IPS-18c (cell line): Measurements from ENCODE around the gene PEAR1.
"Not testable (repeated sequence)": the region's sequence is repeated elsewhere in the genome, so short reads cannot be mapped to it uniquely, and the experiment has no call there.

Experiments used
- H3K4me3 ChIP-seq: 2 replicates; pipeline ENCODE4 v1.7.0; 2013; ENCODE audit warnings: low read depth, mild to moderate bottlenecking, low read length, moderate library complexity; ENCODE audit not compliant: insufficient read depth
- H3K9me3 ChIP-seq: one replicate; pipeline ENCODE4 v1.6.1; 2013; ENCODE audit warnings: mild to moderate bottlenecking, low read length, moderate library complexity; ENCODE audit not compliant: control insufficient read depth, insufficient read depth

PEAR1 gene

GRCh38 chr1:156922986-156923669, 29.6 kb downstream of the PEAR1 start:
- Histone ChIP-seq H3K4me3 (peak overlapping the region; percentile 47; the same call in 1 of the 2 replicates), H3K9me3 (peaks cover 2% of the 10 kb centered on the region)

- peaks cover 2% of the 10 kb centered on the region for H3K9me3 ChIP-seq
- peak overlapping the region; percentile 47 for H3K4me3 ChIP-seq
Measured at GRCh38 chr1:156923670-156924477, 30.4 kb downstream of the PEAR1 start.

- peak overlapping the region; percentile 47 for H3K4me3 ChIP-seq
- H3K9me3 ChIP-seq = peaks cover 2% of the 10 kb centered on the region
Measured at GRCh38 chr1:156924478-156925153, 31.1 kb downstream of the PEAR1 start.

GRCh38 chr1:156925154-156926010, 31.9 kb downstream of the PEAR1 start:
- Histone ChIP-seq H3K9me3 (no peaks in the 10 kb centered on the region), H3K4me3 (no peak overlapping the region)

GRCh38 chr1:156926175-156926574, 32.7 kb downstream of the PEAR1 start:
- H3K4me3 ChIP-seq = no peak overlapping the region
- no peaks in the 10 kb centered on the region for H3K9me3 ChIP-seq

- not testable (repeated sequence) for H3K4me3 ChIP-seq, H3K9me3 ChIP-seq
Measured at GRCh38 chr1:156926695-156927094, 33.2 kb downstream of the PEAR1 start.

- H3K9me3 ChIP-seq = no peaks in the 10 kb centered on the region
- H3K4me3 ChIP-seq = peak overlapping the region; percentile 58
Measured at GRCh38 chr1:156927215-156928042, 33.9 kb downstream of the PEAR1 start.

- Histone ChIP-seq H3K9me3 (no peaks in the 10 kb centered on the region), H3K4me3 (peak overlapping the region; percentile 58; the same call in 1 of the 2 replicates)
Measured at GRCh38 chr1:156928043-156928602, 34.6 kb downstream of the PEAR1 start.

- H3K9me3 ChIP-seq = no peaks in the 10 kb centered on the region
- no peak overlapping the region; the same call in 1 of the 2 replicates for H3K4me3 ChIP-seq
Measured at GRCh38 chr1:156929596-156930238, 36.2 kb downstream of the PEAR1 start.

GRCh38 chr1:156930483-156930882, 37.0 kb downstream of the PEAR1 start:
- Histone ChIP-seq H3K9me3 (no peaks in the 10 kb centered on the region), H3K4me3 (no peak overlapping the region)

- Histone ChIP-seq H3K4me3 (no peak overlapping the region), H3K9me3 (no peaks in the 10 kb centered on the region)
Measured at GRCh38 chr1:156931211-156931952, 37.9 kb downstream of the PEAR1 start.

GRCh38 chr1:156931974-156932710, 38.6 kb downstream of the PEAR1 start:
- no peak overlapping the region for H3K4me3 ChIP-seq
- no peaks in the 10 kb centered on the region for H3K9me3 ChIP-seq

- H3K4me3 ChIP-seq = no peak overlapping the region
- no peaks in the 10 kb centered on the region for H3K9me3 ChIP-seq
Measured at GRCh38 chr1:156933136-156933535, 39.6 kb downstream of the PEAR1 start.

GRCh38 chr1:156935505-156936128, 42.1 kb downstream of the PEAR1 start:
- Histone ChIP-seq H3K4me3 (no peak overlapping the region), H3K9me3 (no peaks in the 10 kb centered on the region)
